HUES64 (cell line): ENCODE data around the gene ABHD4.

Experiments
- H3K27ac ChIP-seq: 2 replicates; pipeline ENCODE4 v1.7.0; 2013; ENCODE audit warnings: low read depth, low read length, inconsistent platforms
- H3K27me3 ChIP-seq: 2 replicates; pipeline ENCODE4 v1.6.1; 2013; ENCODE audit warnings: mild to moderate bottlenecking, low read length; ENCODE audit not compliant: insufficient read depth
- H3K36me3 ChIP-seq: 2 replicates; pipeline ENCODE4 v1.6.1; 2013; ENCODE audit warnings: mild to moderate bottlenecking, low read length; ENCODE audit not compliant: insufficient read depth
- H3K4me1 ChIP-seq: 2 replicates; pipeline ENCODE4 v1.6.1; 2013; ENCODE audit warnings: mild to moderate bottlenecking, low read length, moderate library complexity; ENCODE audit not compliant: insufficient read depth
- H3K4me3 ChIP-seq: 2 replicates; pipeline ENCODE4 v1.5.1; 2013; ENCODE audit warnings: mild to moderate bottlenecking, low read length, moderate library complexity
- H3K9ac ChIP-seq: 2 replicates; pipeline ENCODE4 v1.6.1; 2013; ENCODE audit warnings: mild to moderate bottlenecking, low read depth, low read length
- H3K9me3 ChIP-seq: 2 replicates; pipeline ENCODE4 v1.6.1; 2013; ENCODE audit warnings: low read depth, low read length; ENCODE audit not compliant: insufficient read depth
- WGBS: fragments of 150-250, 120-280 bp; methylation state at CpG from one replicate; pipeline ENCODE4 v1.1.7; 2013; ENCODE audit warnings: missing lambda C conversion rate; 5-methylcytosine and 5-hydroxymethylcytosine counted together

ABHD4 gene

DNA sequence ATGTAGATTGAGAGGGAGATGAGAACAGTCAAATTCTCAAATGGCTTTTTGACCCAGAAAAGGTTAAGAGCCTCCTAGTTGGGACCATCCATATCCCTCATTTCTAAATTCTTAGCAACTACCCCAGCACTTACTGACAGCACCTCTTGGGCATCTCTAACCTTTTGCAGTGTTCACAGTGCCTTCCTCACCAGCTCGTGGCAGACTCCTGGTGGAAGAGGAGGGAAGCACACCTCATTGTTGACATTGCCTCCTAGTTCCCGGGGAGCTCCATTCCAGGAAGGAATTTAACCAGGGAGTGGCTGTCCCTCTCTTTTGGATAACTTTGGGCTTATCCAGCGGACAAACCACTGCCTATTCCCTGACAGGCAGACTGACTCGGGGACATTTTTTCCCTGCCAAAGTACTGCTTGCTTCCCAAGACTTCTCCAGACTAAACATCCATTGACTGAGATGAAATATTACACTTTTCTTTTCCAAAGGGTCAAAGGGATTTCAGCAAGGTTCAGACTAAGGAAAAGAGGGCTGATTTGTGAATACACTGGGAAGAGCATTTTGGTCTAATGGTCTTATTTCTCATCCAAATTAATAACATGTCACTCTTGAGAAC lies 55.0 kb downstream of the ABHD4 start:
- Histone ChIP-seq H3K9ac (no peak overlapping the region), H3K4me1 (peaks cover 3% of the 10 kb centered on the region), H3K27ac (no peak overlapping the region), H3K9me3 (no peaks in the 10 kb centered on the region), H3K36me3 (no peaks in the 10 kb centered on the region), H3K27me3 (no peaks in the 10 kb centered on the region), H3K4me3 (no peak overlapping the region)
- WGBS: 14% methylated on average over 4 of the region's 4 CpGs

DNA sequence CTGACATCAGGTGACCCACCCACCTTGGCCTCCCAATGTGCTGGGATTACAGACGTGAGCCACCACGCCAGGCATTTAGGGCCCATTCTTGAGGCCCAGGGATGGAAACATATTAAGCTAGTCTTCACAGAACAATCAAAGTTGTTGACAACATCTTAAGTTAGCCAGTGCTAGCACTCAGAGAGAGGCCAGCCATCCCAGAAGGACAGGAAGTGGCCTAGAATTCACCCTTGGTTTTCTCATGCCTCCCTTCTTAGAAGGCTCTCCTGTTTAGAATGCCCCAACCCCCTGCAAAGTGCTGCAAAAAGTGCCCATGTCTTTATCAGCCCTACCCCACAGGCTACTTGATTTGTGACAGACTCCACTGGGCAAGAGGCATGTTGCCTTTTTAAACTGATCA lies 58.1 kb downstream of the ABHD4 start:
- H3K36me3 ChIP-seq: no peaks in the 10 kb centered on the region
- peaks cover 3% of the 10 kb centered on the region for H3K4me1 ChIP-seq
- no peak overlapping the region for H3K9ac ChIP-seq
- no peak overlapping the region for H3K4me3 ChIP-seq
- H3K27me3 ChIP-seq: no peaks in the 10 kb centered on the region
- WGBS: 93% methylated on average over 2 of the region's 2 CpGs
- no peaks in the 10 kb centered on the region for H3K9me3 ChIP-seq
- no peak overlapping the region for H3K27ac ChIP-seq

DNA sequence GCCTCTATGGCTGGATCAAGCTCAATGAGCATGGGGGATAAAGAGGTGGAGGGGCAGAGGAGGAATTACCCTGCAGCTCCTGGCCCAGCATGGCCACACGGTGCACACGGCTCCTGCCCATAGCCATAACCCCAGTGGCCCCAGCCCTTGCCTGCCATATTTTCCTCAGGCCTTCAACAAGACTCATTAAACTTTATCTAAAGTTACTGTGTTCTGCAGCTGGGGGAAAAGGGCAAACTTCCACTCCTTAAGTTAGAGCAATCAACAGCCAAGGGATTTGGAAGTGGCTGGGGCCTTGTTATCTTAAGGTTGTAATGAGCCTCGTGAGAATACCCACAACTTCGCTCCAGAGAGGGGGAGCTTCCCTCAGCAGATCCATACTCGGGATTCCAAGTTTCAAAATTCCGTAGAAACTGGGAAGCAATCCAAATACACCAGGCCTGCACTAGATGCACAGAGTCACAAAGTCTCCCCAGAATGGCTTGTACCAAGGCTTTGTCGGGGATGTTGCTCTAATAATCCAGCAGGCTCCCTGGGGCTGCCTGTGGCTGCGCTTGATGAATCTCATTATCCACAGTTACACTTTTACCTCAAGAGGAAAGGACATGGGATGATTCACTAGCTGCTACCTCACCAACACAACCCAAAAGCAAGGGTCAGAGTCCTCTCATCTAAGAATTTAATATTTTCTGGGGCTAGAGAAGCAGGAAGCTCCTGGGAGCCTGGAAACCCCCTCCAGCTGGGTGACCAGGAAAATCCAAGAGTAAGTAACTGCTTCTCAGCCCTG lies 59.0 kb downstream of the ABHD4 start:
- no peak overlapping the region for H3K4me3 ChIP-seq
- H3K36me3 ChIP-seq: no peaks in the 10 kb centered on the region
- no peaks in the 10 kb centered on the region for H3K27me3 ChIP-seq
- H3K4me1 ChIP-seq: peaks cover 3% of the 10 kb centered on the region; the same call in 1 of the 2 replicates
- WGBS: 89% methylated on average over 8 of the region's 8 CpGs
- H3K9me3 ChIP-seq: no peaks in the 10 kb centered on the region
- H3K27ac ChIP-seq: no peak overlapping the region
- H3K9ac ChIP-seq: no peak overlapping the region

DNA sequence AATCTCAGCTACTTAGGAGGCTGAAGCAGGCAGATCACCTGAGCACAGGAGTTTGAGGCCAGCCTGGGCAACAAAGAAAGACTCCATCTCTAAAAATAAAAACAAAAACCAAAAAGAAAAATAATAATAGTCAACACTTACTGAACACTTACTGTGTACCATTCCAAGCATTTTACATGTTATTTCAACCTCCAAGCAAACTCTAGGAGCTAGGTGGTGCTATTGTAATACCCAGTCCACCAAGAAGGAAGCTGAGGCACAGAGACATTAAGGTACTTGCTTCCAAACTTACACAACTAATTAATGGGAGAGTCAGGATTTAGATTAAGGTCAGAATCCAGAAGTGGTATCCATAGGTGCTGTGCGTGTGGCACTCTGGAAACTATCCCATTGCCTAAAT lies 59.8 kb downstream of the ABHD4 start:
- Histone ChIP-seq H3K4me1 (peaks cover 3% of the 10 kb centered on the region; the same call in 1 of the 2 replicates), H3K27ac (no peak overlapping the region), H3K4me3 (no peak overlapping the region), H3K9me3 (no peaks in the 10 kb centered on the region), H3K36me3 (no peaks in the 10 kb centered on the region), H3K27me3 (no peaks in the 10 kb centered on the region), H3K9ac (no peak overlapping the region)
- 90% methylated on average over 1 of the region's 1 CpG for WGBS

DNA sequence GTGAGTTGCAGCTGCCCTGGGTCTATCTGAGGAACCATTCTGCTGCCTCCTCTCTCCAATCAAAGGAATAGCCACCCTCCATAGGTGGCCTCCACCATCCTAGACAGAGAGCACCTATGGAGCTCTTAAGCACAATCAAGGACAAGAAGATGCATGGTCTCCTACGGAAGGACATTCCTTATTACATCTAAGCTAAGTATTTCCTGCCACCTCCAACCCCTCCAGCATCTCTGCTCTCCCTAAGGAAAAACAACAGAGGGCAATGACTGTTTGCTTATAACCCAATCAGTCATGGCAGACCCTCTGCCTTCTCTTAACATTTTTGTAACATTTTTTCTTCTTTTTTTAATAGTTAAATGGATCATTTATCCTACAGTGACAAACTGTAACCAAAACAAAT lies 60.8 kb downstream of the ABHD4 start:
- H3K36me3 ChIP-seq: no peaks in the 10 kb centered on the region
- H3K4me3 ChIP-seq: no peak overlapping the region
- no peak overlapping the region for H3K27ac ChIP-seq
- no peak overlapping the region for H3K9ac ChIP-seq
- peaks cover 3% of the 10 kb centered on the region; the same call in 1 of the 2 replicates for H3K4me1 ChIP-seq
- H3K27me3 ChIP-seq: no peaks in the 10 kb centered on the region
- 82% methylated on average over 1 of the region's 1 CpG for WGBS
- H3K9me3 ChIP-seq: no peaks in the 10 kb centered on the region

DNA sequence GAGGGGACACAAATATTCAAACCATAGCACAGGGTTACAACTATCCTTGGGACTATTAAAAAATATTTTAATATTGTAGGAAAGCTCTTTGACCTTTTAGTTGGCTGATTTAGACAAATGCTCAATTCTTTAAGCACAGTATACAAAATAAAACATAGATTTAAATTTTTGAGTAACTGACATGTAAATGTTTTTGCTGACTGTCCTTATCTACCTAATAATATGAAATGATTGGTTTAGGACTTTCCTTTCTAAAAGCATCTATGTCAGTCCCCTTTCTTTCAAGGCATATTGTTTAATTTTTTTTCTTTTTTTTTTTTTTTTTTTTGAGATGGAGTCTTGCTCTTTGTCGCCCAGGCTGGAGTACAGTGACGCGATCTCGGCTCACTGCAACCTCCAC lies 62.6 kb downstream of the ABHD4 start:
- H3K27ac ChIP-seq: no peak overlapping the region
- 100% methylated on average over 4 of the region's 4 CpGs for WGBS
- H3K9ac ChIP-seq: no peak overlapping the region
- no peaks in the 10 kb centered on the region for H3K36me3 ChIP-seq
- H3K27me3 ChIP-seq: no peaks in the 10 kb centered on the region
- H3K4me1 ChIP-seq: peaks cover 3% of the 10 kb centered on the region; the same call in 1 of the 2 replicates
- no peaks in the 10 kb centered on the region for H3K9me3 ChIP-seq
- H3K4me3 ChIP-seq: no peak overlapping the region
